GM21723 (cell line): ENCODE data around the gene ARMC6.
"Not testable (repeated sequence)": the region's sequence is repeated elsewhere in the genome, so short reads cannot be mapped to it uniquely, and the experiment has no call there.

Experiments used
- ATAC-seq: cut with Tn5 transposase; IDR thresholded peaks from one replicate; pipeline ENCODE4 v1.9.1; 2021; ENCODE audit warnings: mild to moderate bottlenecking, moderate library complexity; ENCODE audit not compliant: unreplicated experiment

Gene ARMC6

GRCh38 chr19:19106938-19107337 is 73.5 kb downstream of the ARMC6 start:
- not testable (repeated sequence) for ATAC-seq

GRCh38 chr19:19107654-19108053 is 74.3 kb downstream of the ARMC6 start:
- ATAC-seq: no peak
